Ishikawa (cell line): Measurements from ENCODE around the gene SUCLG2.

Experiments used
- CREB1 ChIP-seq: IDR thresholded peaks from 2 replicates; pipeline ENCODE4 v1.6.1; 2012; ENCODE audit warnings: low read depth
- EP300 ChIP-seq: IDR thresholded peaks from 2 replicates; pipeline ENCODE4 v1.6.1; 2012; ENCODE audit warnings: borderline replicate concordance
- NFIC ChIP-seq: IDR thresholded peaks from 2 replicates; pipeline ENCODE4 v1.6.1; 2012
- REST ChIP-seq: IDR thresholded peaks from 2 replicates; pipeline ENCODE4 v1.6.1; 2012; ENCODE audit warnings: low read depth, mild to moderate bottlenecking
- TAF1 ChIP-seq: IDR thresholded peaks from 2 replicates; pipeline ENCODE4 v1.6.1; 2012; ENCODE audit warnings: low read depth, mild to moderate bottlenecking

GRCh38 chr3:67458408-67458807, 196.0 kb downstream of the SUCLG2 start:
- TF ChIP-seq EP300 (no peak), REST (no peak), NFIC (no peak), CREB1 (no peak), TAF1 (no peak)
